Suprapubic skin (tissue), 3 donors: ENCODE results near the gene SPATA33.

Experiments
- CTCF ChIP-seq, 2 donors: fragments of 200-600 bp in 1 of 2; fragments of 450-650 bp in 1 of 2; sonication (generic) in 1 of 2; IDR thresholded peaks; one replicate each; pipeline ENCODE4 v1.5.1; 2016 to 2019; ENCODE audit warnings: antibody characterized with exemption in 2 of 2, mild to moderate bottlenecking in 1 of 2, moderate library complexity in 1 of 2
- POLR2A ChIP-seq, 2 donors: fragments of 450-650 bp; IDR thresholded peaks; one replicate each; pipeline ENCODE4 v1.6.1; 2017; ENCODE audit warnings: antibody characterized with exemption in 2 of 2, mild to moderate bottlenecking in 2 of 2, moderate library complexity in 2 of 2

GRCh38 chr16:89697161-89697615 lies 39.6 kb downstream of the SPATA33 start:
- TF ChIP-seq CTCF (IDR thresholded peaks at IDR 0.05) (no peak), POLR2A (IDR thresholded peaks at IDR 0.05) (no peak)
